HFF-Myc (cell line): ENCODE results near the gene L2HGDH.

Experiments used
- DNase-seq: peaks from one replicate; pipeline ENCODE4 v3.0.0-alpha.2; 2011; ENCODE audit warnings: low read depth; ENCODE audit errors: extremely low read depth
- H3K4me3 ChIP-seq: replicated peaks from 2 replicates; pipeline ENCODE4 v1.5.1; 2011; ENCODE audit warnings: low read depth, mild to moderate bottlenecking, control low read depth, low read length
- TF ChIP-seq, protein P1 (sequence below): IDR thresholded peaks from 2 replicates; pipeline ENCODE4 v1.5.1; 2012; ENCODE audit warnings: mild to moderate bottlenecking, low read depth, low read length, control low read depth; ENCODE audit errors: missing control alignments

Gene L2HGDH

DNA sequence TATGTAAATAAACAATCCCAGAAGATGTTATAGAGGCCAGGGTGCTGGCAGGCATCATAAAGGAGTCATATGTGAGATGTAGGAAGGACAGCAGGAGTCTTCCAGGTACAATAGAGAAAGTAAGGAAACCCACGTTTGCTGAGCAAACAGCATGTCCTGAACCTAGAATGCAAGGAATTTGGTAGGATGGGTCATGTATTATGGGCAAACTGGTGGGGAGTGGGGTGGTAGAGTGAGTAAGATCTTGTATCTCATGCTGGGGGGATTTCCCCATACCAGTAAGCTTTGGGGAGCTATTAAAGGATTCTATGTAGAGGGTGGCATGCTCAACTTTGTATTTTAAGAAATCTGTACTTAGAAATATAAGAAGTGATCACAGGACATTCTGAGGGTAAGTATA lies 43.7 kb upstream of the L2HGDH start:
- TF ChIP-seq, protein P1, sequence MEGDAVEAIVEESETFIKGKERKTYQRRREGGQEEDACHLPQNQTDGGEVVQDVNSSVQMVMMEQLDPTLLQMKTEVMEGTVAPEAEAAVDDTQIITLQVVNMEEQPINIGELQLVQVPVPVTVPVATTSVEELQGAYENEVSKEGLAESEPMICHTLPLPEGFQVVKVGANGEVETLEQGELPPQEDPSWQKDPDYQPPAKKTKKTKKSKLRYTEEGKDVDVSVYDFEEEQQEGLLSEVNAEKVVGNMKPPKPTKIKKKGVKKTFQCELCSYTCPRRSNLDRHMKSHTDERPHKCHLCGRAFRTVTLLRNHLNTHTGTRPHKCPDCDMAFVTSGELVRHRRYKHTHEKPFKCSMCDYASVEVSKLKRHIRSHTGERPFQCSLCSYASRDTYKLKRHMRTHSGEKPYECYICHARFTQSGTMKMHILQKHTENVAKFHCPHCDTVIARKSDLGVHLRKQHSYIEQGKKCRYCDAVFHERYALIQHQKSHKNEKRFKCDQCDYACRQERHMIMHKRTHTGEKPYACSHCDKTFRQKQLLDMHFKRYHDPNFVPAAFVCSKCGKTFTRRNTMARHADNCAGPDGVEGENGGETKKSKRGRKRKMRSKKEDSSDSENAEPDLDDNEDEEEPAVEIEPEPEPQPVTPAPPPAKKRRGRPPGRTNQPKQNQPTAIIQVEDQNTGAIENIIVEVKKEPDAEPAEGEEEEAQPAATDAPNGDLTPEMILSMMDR = no peak
- no peak for DNase-seq
- H3K4me3 ChIP-seq = no peak overlapping the region

- TF ChIP-seq, protein P1 = no peak
- H3K4me3 ChIP-seq = no peak overlapping the region
- no peak for DNase-seq
Measured at GRCh38 chr14:50354527-50354926, 42.5 kb upstream of the L2HGDH start.

GRCh38 chr14:50353126-50353525 lies 41.1 kb upstream of the L2HGDH start:
- no peak overlapping the region for H3K4me3 ChIP-seq
- no peak for DNase-seq
- TF ChIP-seq, protein P1 = no peak

- no peak overlapping the region for H3K4me3 ChIP-seq
- TF ChIP-seq, protein P1 = no peak
- no peak for DNase-seq
Measured at GRCh38 chr14:50352584-50352983, 40.6 kb upstream of the L2HGDH start.

- TF ChIP-seq, protein P1 = no peak
- no peak for DNase-seq
- no peak overlapping the region for H3K4me3 ChIP-seq
Measured at GRCh38 chr14:50350975-50351374, 38.9 kb upstream of the L2HGDH start.

GRCh38 chr14:50348933-50349332 lies 36.9 kb upstream of the L2HGDH start:
- no peak for DNase-seq
- TF ChIP-seq, protein P1 = no peak
- H3K4me3 ChIP-seq = no peak overlapping the region

DNA sequence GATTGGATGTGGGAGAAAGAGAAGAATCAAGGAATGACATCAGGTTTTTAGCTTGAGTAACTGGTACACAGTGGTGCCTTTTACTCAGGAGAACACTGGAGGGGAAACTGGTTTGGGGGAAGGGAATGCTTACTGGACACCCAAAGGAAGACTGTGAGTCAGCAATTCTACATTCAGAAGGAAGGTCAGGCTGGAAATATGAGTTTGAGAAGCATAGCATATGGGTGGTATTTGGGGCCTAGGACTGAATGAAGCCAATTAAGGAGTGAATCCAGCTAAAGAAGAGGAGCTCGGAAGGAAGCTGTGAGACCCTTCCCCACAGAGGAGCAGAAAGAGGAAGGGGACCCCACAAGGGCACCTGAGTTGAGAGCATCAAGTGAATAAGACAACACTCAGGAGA lies 35.5 kb upstream of the L2HGDH start:
- no peak overlapping the region for H3K4me3 ChIP-seq
- TF ChIP-seq, protein P1 = no peak
- DNase-seq = no peak
